Measurements from ENCODE around the gene KCTD11. TPM values are rescaled to one million over a fixed set of nuclear protein-coding genes. Genes with fewer than 3 reads are reported as not detected.

The KCTD11 gene
- total RNA-seq, 2 experiments from 2014 or later: 6.0 to 6.1 TPM

- no peaks in the 10 kb centered on the region for H3K4me1 Mint-ChIP-seq
- H3K4me3 Mint-ChIP-seq: no peak overlapping the region
- CTCF ChIA-PET: interaction anchor here (1.9 to 6.2 kb wide), 2 partner anchors 15 to 66 kb away, joined by 6 to 22 read pairs; no protein-coding TSS in a partner anchor
- no peaks in the 10 kb centered on the region for H3K9me3 Mint-ChIP-seq (ENCODE audit: low read depth)
- no peak overlapping the region for H3K27ac Mint-ChIP-seq
- DNase-seq (no peak), ATAC-seq (no peak)
- peaks cover 3% of the 10 kb centered on the region for H3K27me3 Mint-ChIP-seq
- H3K36me3 Mint-ChIP-seq: no peaks in the 10 kb centered on the region
Measured at GRCh38 chr17:7370853-7371252, 18.9 kb downstream of the KCTD11 start.

- Mint-ChIP-seq H3K27me3 (peaks cover 14% of the 10 kb centered on the region), H3K4me3 (no peak overlapping the region), H3K36me3 (peaks cover 2% of the 10 kb centered on the region), H3K27ac (no peak overlapping the region), H3K9me3 (ENCODE audit: low read depth) (peaks cover 3% of the 10 kb centered on the region), H3K4me1 (no peaks in the 10 kb centered on the region)
- no peak for DNase-seq
- ATAC-seq: no peak
- CTCF ChIA-PET: interaction anchor here (6.2 kb wide), 1 partner anchor 18 kb away, joined by 22 read pairs; no protein-coding TSS in a partner anchor
Measured at GRCh38 chr17:7374353-7374752, 22.4 kb downstream of the KCTD11 start.

GRCh38 chr17:7379134-7379533 is 27.2 kb downstream of the KCTD11 start:
- H3K27me3 Mint-ChIP-seq: peaks cover 41% of the 10 kb centered on the region
- ATAC-seq (no peak), DNase-seq (no peak)
- H3K36me3 Mint-ChIP-seq: peaks cover 2% of the 10 kb centered on the region
- H3K9me3 Mint-ChIP-seq (ENCODE audit: low read depth): peaks cover 3% of the 10 kb centered on the region
- no peak overlapping the region for H3K27ac Mint-ChIP-seq
- CTCF ChIA-PET: no interaction called here
- no peak overlapping the region for H3K4me3 Mint-ChIP-seq
- H3K4me1 Mint-ChIP-seq: peaks cover 3% of the 10 kb centered on the region

GRCh38 chr17:7380321-7380720 is 28.4 kb downstream of the KCTD11 start:
- ATAC-seq (no peak), DNase-seq (no peak)
- H3K4me1 Mint-ChIP-seq: peaks cover 7% of the 10 kb centered on the region
- H3K27me3 Mint-ChIP-seq: peaks cover 41% of the 10 kb centered on the region
- no peak overlapping the region for H3K4me3 Mint-ChIP-seq
- no peak overlapping the region for H3K27ac Mint-ChIP-seq
- H3K36me3 Mint-ChIP-seq: peaks cover 2% of the 10 kb centered on the region
- peaks cover 3% of the 10 kb centered on the region for H3K9me3 Mint-ChIP-seq (ENCODE audit: low read depth)
- CTCF ChIA-PET: no interaction called here

GRCh38 chr17:7380855-7381683 is 29.1 kb downstream of the KCTD11 start, which contains the start of gene TNK1:
TNK1 (plus strand) TSS chr17:7381089; CDS start chr17:7382927, 1,838 bp downstream.
- ATAC-seq: no peak
- peaks cover 7% of the 10 kb centered on the region for H3K4me1 Mint-ChIP-seq
- peaks cover 2% of the 10 kb centered on the region for H3K36me3 Mint-ChIP-seq
- H3K9me3 Mint-ChIP-seq (ENCODE audit: low read depth): peaks cover 3% of the 10 kb centered on the region
- CTCF ChIA-PET: interaction anchor here (2.8 kb wide), 1 partner anchor 26 kb away, joined by 10 read pairs; the partner anchor contains the start of gene TMEM95
- no peak for DNase-seq
- peaks cover 41% of the 10 kb centered on the region for H3K27me3 Mint-ChIP-seq
- H3K4me3 Mint-ChIP-seq: no peak within 1 kb of the TSS
- no peak within 1 kb of the TSS for H3K27ac Mint-ChIP-seq

- Mint-ChIP-seq H3K4me3 (no peak overlapping the region), H3K9me3 (ENCODE audit: low read depth) (peaks cover 3% of the 10 kb centered on the region), H3K36me3 (peaks cover 2% of the 10 kb centered on the region), H3K27me3 (peaks cover 33% of the 10 kb centered on the region), H3K4me1 (peaks cover 7% of the 10 kb centered on the region), H3K27ac (no peak overlapping the region)
- CTCF ChIA-PET: interaction anchor here (1.0 to 2.8 kb wide), 3 partner anchors 28 to 90 kb away, joined by 3 to 10 read pairs (median 6); partner anchors contain the start of gene TMEM95
- no peak for ATAC-seq
- no peak for DNase-seq
Measured at GRCh38 chr17:7382901-7383300, 30.9 kb downstream of the KCTD11 start.

- DNase-seq (no peak), ATAC-seq (no peak)
- peaks cover 7% of the 10 kb centered on the region for H3K4me1 Mint-ChIP-seq
- peaks cover 2% of the 10 kb centered on the region for H3K36me3 Mint-ChIP-seq
- H3K27me3 Mint-ChIP-seq: peaks cover 33% of the 10 kb centered on the region
- no peak overlapping the region for H3K4me3 Mint-ChIP-seq
- no peak overlapping the region for H3K27ac Mint-ChIP-seq
- peaks cover 3% of the 10 kb centered on the region for H3K9me3 Mint-ChIP-seq (ENCODE audit: low read depth)
- CTCF ChIA-PET: interaction anchor here (0.7 to 2.8 kb wide), 6 partner anchors 10 to 178 kb away, joined by 3 to 10 read pairs (median 5); partner anchors contain the start of genes PLSCR3, SENP3, TMEM256 and TMEM95
Measured at GRCh38 chr17:7383371-7383741, 31.4 kb downstream of the KCTD11 start.

GRCh38 chr17:7383742-7384488 is 32.0 kb downstream of the KCTD11 start:
- Mint-ChIP-seq H3K9me3 (ENCODE audit: low read depth) (peaks cover 3% of the 10 kb centered on the region), H3K4me3 (peak overlapping the region; percentile 72), H3K27ac (peak overlapping the region; percentile 68), H3K27me3 (peaks cover 33% of the 10 kb centered on the region), H3K36me3 (peaks cover 2% of the 10 kb centered on the region), H3K4me1 (peaks cover 7% of the 10 kb centered on the region)
- DNase-seq (peak; percentile 81), ATAC-seq (peak; percentile 99)
- CTCF ChIA-PET: interaction anchor here (0.7 to 2.8 kb wide), 9 partner anchors 10 to 178 kb away, joined by 3 to 10 read pairs (median 4); partner anchors contain the start of genes PLSCR3, SENP3, TMEM256 and TMEM95

GRCh38 chr17:7384489-7385081 is 32.6 kb downstream of the KCTD11 start:
- peak overlapping the region; percentile 68 for H3K27ac Mint-ChIP-seq
- CTCF ChIA-PET: interaction anchor here (0.9 to 2.6 kb wide), 6 partner anchors 9 to 88 kb away, joined by 3 to 10 read pairs (median 4); partner anchors contain the start of genes PLSCR3 and TMEM256
- peaks cover 7% of the 10 kb centered on the region for H3K4me1 Mint-ChIP-seq
- DNase-seq (no peak), ATAC-seq (no peak)
- H3K4me3 Mint-ChIP-seq: peak overlapping the region; percentile 72
- H3K36me3 Mint-ChIP-seq: peaks cover under 1% of the 10 kb centered on the region
- no peaks in the 10 kb centered on the region for H3K9me3 Mint-ChIP-seq (ENCODE audit: low read depth)
- H3K27me3 Mint-ChIP-seq: peaks cover 27% of the 10 kb centered on the region

- ATAC-seq (no peak), DNase-seq (no peak)
- Mint-ChIP-seq H3K27me3 (no peaks in the 10 kb centered on the region), H3K36me3 (peaks cover 4% of the 10 kb centered on the region), H3K4me1 (peaks cover 17% of the 10 kb centered on the region), H3K9me3 (ENCODE audit: low read depth) (no peaks in the 10 kb centered on the region), H3K4me3 (no peak overlapping the region), H3K27ac (no peak overlapping the region)
- CTCF ChIA-PET: interaction anchor here (0.7 to 2.3 kb wide), 3 partner anchors 14 to 172 kb away, joined by 3 to 6 read pairs (median 3); no protein-coding TSS in a partner anchor
Measured at GRCh38 chr17:7388856-7389255, 36.9 kb downstream of the KCTD11 start.

GRCh38 chr17:7389924-7390910 is 38.3 kb downstream of the KCTD11 start:
- CTCF ChIA-PET: interaction anchor here (0.6 to 2.3 kb wide), 2 partner anchors 83 to 170 kb away, joined by 3 to 6 read pairs; no protein-coding TSS in a partner anchor
- peaks cover 4% of the 10 kb centered on the region for H3K36me3 Mint-ChIP-seq
- DNase-seq: no peak
- H3K27me3 Mint-ChIP-seq: no peaks in the 10 kb centered on the region
- no peak overlapping the region for H3K27ac Mint-ChIP-seq
- no peaks in the 10 kb centered on the region for H3K9me3 Mint-ChIP-seq (ENCODE audit: low read depth)
- H3K4me3 Mint-ChIP-seq: no peak overlapping the region
- peaks cover 18% of the 10 kb centered on the region for H3K4me1 Mint-ChIP-seq
- no peak for ATAC-seq

GRCh38 chr17:7391307-7391706 is 39.3 kb downstream of the KCTD11 start:
- peaks cover 4% of the 10 kb centered on the region for H3K36me3 Mint-ChIP-seq
- no peaks in the 10 kb centered on the region for H3K27me3 Mint-ChIP-seq
- peaks cover 18% of the 10 kb centered on the region for H3K4me1 Mint-ChIP-seq
- H3K4me3 Mint-ChIP-seq: no peak overlapping the region
- H3K9me3 Mint-ChIP-seq (ENCODE audit: low read depth): no peaks in the 10 kb centered on the region
- CTCF ChIA-PET: interaction anchor here (0.6 kb wide), 1 partner anchor 82 kb away, joined by 3 read pairs; no protein-coding TSS in a partner anchor
- DNase-seq (no peak), ATAC-seq (no peak)
- H3K27ac Mint-ChIP-seq: no peak overlapping the region
